Measurements from ENCODE around the gene STRN3.

The STRN3 gene

DNA sequence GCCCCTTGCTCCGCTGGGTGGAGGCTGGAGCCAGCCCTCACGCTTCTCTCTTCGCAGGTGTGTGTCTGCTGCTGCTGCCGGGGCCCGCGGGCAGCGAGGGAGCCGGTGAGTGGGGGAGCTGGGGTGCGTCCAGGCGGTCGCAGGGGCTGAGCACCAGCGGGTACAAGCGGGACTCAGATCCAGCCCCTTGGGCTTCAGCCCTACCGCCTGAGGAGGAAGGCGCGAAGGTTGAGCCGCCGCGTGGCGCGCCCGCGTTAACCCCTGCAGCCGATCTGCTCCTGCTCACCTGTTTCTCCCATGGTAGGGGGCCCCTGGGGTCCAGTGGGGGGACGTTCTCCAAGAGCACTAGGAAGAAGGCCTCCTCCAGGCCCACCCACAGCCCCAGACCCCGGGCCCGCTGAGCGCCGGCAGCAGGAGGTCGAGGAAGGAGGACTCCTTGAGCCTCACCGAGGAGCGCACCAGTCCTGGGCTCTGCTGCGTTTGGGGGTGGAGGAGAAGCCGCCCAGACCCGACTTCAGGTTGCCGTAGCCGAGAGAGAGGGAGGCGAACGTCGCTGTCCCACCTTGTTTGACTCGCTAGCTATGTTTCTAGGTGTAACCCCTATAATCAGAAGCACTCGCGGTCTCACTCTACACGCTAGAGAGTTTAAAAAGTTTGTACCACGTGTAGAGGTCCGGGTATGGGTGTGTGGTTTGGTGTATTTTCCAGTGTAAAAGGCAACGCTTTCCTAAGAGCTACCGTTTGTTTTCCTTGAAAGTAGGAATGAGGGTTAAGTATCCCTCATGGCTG, 151.0 kb downstream of the STRN3 start:
- no peak for ATAC-seq
- no peak for TF ChIP-seq CREB5 (CRISPR knock-in tag; IDR thresholded peaks at IDR 0.05; ENCODE audit: low read depth)
- no peak for TF ChIP-seq RARB (CRISPR knock-in tag; IDR thresholded peaks at IDR 0.05)
- TF ChIP-seq, protein P1, sequence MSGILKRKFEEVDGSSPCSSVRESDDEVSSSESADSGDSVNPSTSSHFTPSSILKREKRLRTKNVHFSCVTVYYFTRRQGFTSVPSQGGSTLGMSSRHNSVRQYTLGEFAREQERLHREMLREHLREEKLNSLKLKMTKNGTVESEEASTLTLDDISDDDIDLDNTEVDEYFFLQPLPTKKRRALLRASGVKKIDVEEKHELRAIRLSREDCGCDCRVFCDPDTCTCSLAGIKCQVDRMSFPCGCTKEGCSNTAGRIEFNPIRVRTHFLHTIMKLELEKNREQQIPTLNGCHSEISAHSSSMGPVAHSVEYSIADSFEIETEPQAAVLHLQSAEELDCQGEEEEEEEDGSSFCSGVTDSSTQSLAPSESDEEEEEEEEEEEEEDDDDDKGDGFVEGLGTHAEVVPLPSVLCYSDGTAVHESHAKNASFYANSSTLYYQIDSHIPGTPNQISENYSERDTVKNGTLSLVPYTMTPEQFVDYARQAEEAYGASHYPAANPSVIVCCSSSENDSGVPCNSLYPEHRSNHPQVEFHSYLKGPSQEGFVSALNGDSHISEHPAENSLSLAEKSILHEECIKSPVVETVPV (CRISPR knock-in tag; IDR thresholded peaks at IDR 0.05): no peak
- TF ChIP-seq POU6F1 (CRISPR knock-in tag; IDR thresholded peaks at IDR 0.05; ENCODE audit: borderline replicate concordance, low read depth): no peak
- no peak for TF ChIP-seq ESRRG (CRISPR knock-in tag; IDR thresholded peaks at IDR 0.05)
- TF ChIP-seq ISL1 (CRISPR knock-in tag; IDR thresholded peaks at IDR 0.05): no peak
- TF ChIP-seq GLIS3 (CRISPR knock-in tag; IDR thresholded peaks at IDR 0.05): no peak
- TF ChIP-seq TOX (CRISPR knock-in tag; IDR thresholded peaks at IDR 0.05; ENCODE audit: borderline replicate concordance): no peak

DNA sequence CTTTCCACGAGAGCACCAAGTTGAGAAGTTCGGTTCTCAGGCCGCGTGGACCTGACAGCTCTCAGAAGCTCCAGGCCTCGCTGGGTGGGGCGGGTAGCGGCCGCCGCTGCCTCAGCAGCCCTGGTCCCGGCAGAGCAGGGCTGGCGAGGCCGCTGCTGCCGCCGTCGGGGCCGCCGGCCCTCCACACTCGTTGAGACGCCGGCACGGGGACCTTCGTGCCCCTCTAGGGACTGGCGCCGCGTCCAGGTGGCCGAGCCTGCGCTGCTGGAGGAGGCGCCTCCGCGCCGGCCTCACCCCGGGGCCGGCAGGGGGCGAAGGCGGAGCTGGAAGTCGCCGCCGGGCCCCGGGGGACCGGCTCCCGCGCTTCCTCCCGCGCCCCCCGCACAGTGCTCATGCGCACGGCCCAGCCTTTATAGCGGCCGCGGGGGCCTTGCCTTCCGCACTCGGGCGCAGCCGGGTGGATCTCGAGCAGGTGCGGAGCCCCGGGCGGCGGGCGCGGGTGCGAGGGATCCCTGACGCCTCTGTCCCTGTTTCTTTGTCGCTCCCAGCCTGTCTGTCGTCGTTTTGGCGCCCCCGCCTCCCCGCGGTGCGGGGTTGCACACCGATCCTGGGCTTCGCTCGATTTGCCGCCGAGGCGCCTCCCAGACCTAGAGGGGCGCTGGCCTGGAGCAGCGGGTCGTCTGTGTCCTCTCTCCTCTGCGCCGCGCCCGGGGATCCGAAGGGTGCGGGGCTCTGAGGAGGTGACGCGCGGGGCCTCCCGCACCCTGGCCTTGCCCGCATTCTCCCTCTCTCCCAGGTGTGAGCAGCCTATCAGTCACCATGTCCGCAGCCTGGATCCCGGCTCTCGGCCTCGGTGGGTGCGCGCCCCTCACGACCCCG, 151.8 kb downstream of the STRN3 start, which contains the start of gene COCH:
Gene COCH (plus strand): TSS at position 440 of the 879 bp plus-strand sequence. CDS start 380 bp downstream, at position 820.
- TF ChIP-seq TOX (CRISPR knock-in tag; IDR thresholded peaks at IDR 0.05; ENCODE audit: borderline replicate concordance): no peak
- no peak for TF ChIP-seq ISL1 (CRISPR knock-in tag; IDR thresholded peaks at IDR 0.05)
- no peak for TF ChIP-seq ZFP30 (CRISPR knock-in tag; IDR thresholded peaks at IDR 0.05)
- TF ChIP-seq PATZ1 (CRISPR knock-in tag; IDR thresholded peaks at IDR 0.05; ENCODE audit: borderline replicate concordance): no peak
- no peak for TF ChIP-seq ARNTL (CRISPR knock-in tag; IDR thresholded peaks at IDR 0.05; ENCODE audit: borderline replicate concordance, low read depth)
- no peak for TF ChIP-seq POU6F1 (CRISPR knock-in tag; IDR thresholded peaks at IDR 0.05; ENCODE audit: borderline replicate concordance, low read depth)
- TF ChIP-seq ZC3H10 (CRISPR knock-in tag; IDR thresholded peaks at IDR 0.05): no peak
- TF ChIP-seq CSDC2 (CRISPR knock-in tag; IDR thresholded peaks at IDR 0.05): no peak
- no peak for TF ChIP-seq ESRRG (CRISPR knock-in tag; IDR thresholded peaks at IDR 0.05)
- no peak for TF ChIP-seq SNAI2 (CRISPR knock-in tag; IDR thresholded peaks at IDR 0.05)
- no peak for TF ChIP-seq ZNF8 (CRISPR knock-in tag; IDR thresholded peaks at IDR 0.05)
- no peak for TF ChIP-seq TSHZ2 (CRISPR knock-in tag; IDR thresholded peaks at IDR 0.05)
- no peak for TF ChIP-seq BACH2 (CRISPR knock-in tag; IDR thresholded peaks at IDR 0.05; ENCODE audit: borderline replicate concordance)
- TF ChIP-seq RARB (CRISPR knock-in tag; IDR thresholded peaks at IDR 0.05): no peak
- no peak for TF ChIP-seq ZNF70 (CRISPR knock-in tag; IDR thresholded peaks at IDR 0.05)
- ATAC-seq: peak; percentile 86

Measured in SK-N-SH treated with all-trans-retinoic acid at 6 μM for 48 hours (cell line).